Liver (tissue), 9 donors: ENCODE results near the gene MBD6. TPM values are rescaled to one million over a fixed set of nuclear protein-coding genes. Genes with fewer than 3 reads are reported as not detected.
"Not testable (repeated sequence)": the region's sequence is repeated elsewhere in the genome, so short reads cannot be mapped to it uniquely, and the experiment has no call there.

Experiments used
- DNase-seq: peaks from one replicate; pipeline ENCODE4 v3.0.0-alpha.2; 2017; ENCODE audit warnings: low spot score
- H3K27ac ChIP-seq, 2 donors: one replicate each; pipeline ENCODE4 v1.7.0; 2013; ENCODE audit warnings: inconsistent platforms in 2 of 2, low read length in 2 of 2, control low read depth in 1 of 2, low read depth in 1 of 2, mild to moderate bottlenecking in 1 of 2
- H3K27me3 ChIP-seq, 4 donors: one replicate each; pipeline versions ENCODE4 v1.6.1 to v1.7.0; 2013; ENCODE audit warnings: low read length in 3 of 4, inconsistent platforms in 1 of 4, mild to moderate bottlenecking in 1 of 4, moderate library complexity in 1 of 4; ENCODE audit not compliant: control insufficient read depth in 4 of 4, insufficient read depth in 4 of 4
- H3K36me3 ChIP-seq, 4 donors: one replicate each; pipeline versions ENCODE4 v1.6.1 to v1.7.0; 2013; ENCODE audit warnings: low read length in 3 of 4, mild to moderate bottlenecking in 3 of 4, low read depth in 1 of 4, moderate library complexity in 1 of 4; ENCODE audit not compliant: control insufficient read depth in 4 of 4, insufficient read depth in 3 of 4
- H3K4me1 ChIP-seq, 4 donors: one replicate each; pipeline versions ENCODE4 v1.6.1 to v1.7.0; 2013; ENCODE audit warnings: low read length in 3 of 4, mild to moderate bottlenecking in 3 of 4, moderate library complexity in 1 of 4; ENCODE audit not compliant: control insufficient read depth in 4 of 4, insufficient read depth in 4 of 4
- H3K4me3 ChIP-seq, 3 donors: one replicate each; pipeline versions ENCODE4 v1.6.1 to v1.7.0; 2013; ENCODE audit warnings: low read length in 3 of 3, control low read depth in 1 of 3, low read depth in 1 of 3, mild to moderate bottlenecking in 1 of 3
- H3K9ac ChIP-seq, 2 donors: one replicate each; pipeline ENCODE4 v1.7.0; 2013; ENCODE audit warnings: low read length in 2 of 2, mild to moderate bottlenecking in 2 of 2, moderate library complexity in 2 of 2, control low read depth in 1 of 2, low read depth in 1 of 2
- H3K9me3 ChIP-seq, 4 donors: one replicate each; pipeline versions ENCODE4 v1.6.1 to v1.7.0; 2013; ENCODE audit warnings: low read length in 3 of 4; ENCODE audit not compliant: control insufficient read depth in 4 of 4
- FOXA2 ChIP-seq: IDR thresholded peaks from 2 replicates; pipeline ENCODE4 v1.6.1; 2016; ENCODE audit warnings: antibody characterized with exemption
- HNF4A ChIP-seq, 2 donors: conservative IDR thresholded peaks; 2 replicates each; pipeline ENCODE4 v1.6.1; 2016; ENCODE audit warnings: antibody characterized with exemption in 2 of 2, mild to moderate bottlenecking in 2 of 2
- JUND ChIP-seq, 2 donors: IDR thresholded peaks; 2 replicates each; pipeline ENCODE4 v1.6.1; 2016; ENCODE audit warnings: antibody characterized with exemption in 2 of 2
- NR2F2 ChIP-seq: IDR thresholded peaks from 2 replicates; pipeline ENCODE4 v1.6.1; 2016; ENCODE audit warnings: antibody characterized with exemption
- RAD21 ChIP-seq, 2 donors: IDR thresholded peaks; 2 replicates each; pipeline ENCODE4 v1.6.1; 2016; ENCODE audit warnings: antibody characterized with exemption in 2 of 2, mild to moderate bottlenecking in 2 of 2
- TAF1 ChIP-seq: conservative IDR thresholded peaks from 2 replicates; pipeline ENCODE4 v1.6.1; 2016; ENCODE audit warnings: antibody characterized with exemption, mild to moderate bottlenecking
- YY1 ChIP-seq: IDR thresholded peaks from 2 replicates; pipeline ENCODE4 v1.6.1; 2016; ENCODE audit warnings: antibody characterized with exemption, mild to moderate bottlenecking
- WGBS: extraction: QIAGEN DNeasy Blood & Tissue Kit; methylation state at CpG from one replicate; pipeline ENCODE4 v1.1.7; 2013; 5-methylcytosine and 5-hydroxymethylcytosine counted together
- polyA plus RNA-seq, 2 donors: library from polyadenylated mRNA; stranded (reverse) in 1 of 2; unstranded in 1 of 2; fragments of 200-250 nt in 1 of 2; fragments of >200 nt in 1 of 2; fragmentation: Nextera tagmentation in 1 of 2; extraction: Ambion mirVana in 1 of 2; gene quantifications; one replicate each; pipeline versions ENCODE4 v1.2.1 to v1.2.3, GENCODE V29; 2013 to 2015
- total RNA-seq, 2 donors: library from RNA; depleted of rRNA; stranded (reverse); fragments of >200 nt; gene quantifications; one replicate each; pipeline ENCODE4 v1.2.3, GENCODE V29; 2014
- TF ChIP-seq, protein P1 (sequence below): IDR thresholded peaks from 2 replicates; pipeline ENCODE4 v1.6.1; 2016; ENCODE audit warnings: antibody characterized with exemption, mild to moderate bottlenecking
- donor health status: healthy.
- donor health status: healthy.
- donor health status: healthy.
- donor health status: healthy.
- donor health status: healthy.

Gene MBD6
- total and polyA plus RNA-seq, 4 donors: 9.9 to 20.2 (median 14.9) TPM

DNA sequence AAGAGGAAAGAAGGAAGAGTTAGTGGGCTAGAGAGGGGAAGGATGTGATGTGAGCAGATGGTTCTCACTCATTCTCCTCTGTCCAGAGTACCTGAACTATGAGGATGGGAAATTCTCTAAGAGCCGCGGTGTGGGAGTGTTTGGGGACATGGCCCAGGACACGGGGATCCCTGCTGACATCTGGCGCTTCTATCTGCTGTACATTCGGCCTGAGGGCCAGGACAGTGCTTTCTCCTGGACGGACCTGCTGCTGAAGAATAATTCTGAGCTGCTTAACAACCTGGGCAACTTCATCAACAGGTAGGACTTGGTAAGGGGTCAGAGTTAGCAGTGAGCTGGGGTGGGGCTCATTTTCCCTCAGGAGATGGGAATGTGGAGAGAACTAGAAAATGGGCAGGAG is 10.0 kb upstream of the MBD6 start (continued):
- TF ChIP-seq, protein P1, sequence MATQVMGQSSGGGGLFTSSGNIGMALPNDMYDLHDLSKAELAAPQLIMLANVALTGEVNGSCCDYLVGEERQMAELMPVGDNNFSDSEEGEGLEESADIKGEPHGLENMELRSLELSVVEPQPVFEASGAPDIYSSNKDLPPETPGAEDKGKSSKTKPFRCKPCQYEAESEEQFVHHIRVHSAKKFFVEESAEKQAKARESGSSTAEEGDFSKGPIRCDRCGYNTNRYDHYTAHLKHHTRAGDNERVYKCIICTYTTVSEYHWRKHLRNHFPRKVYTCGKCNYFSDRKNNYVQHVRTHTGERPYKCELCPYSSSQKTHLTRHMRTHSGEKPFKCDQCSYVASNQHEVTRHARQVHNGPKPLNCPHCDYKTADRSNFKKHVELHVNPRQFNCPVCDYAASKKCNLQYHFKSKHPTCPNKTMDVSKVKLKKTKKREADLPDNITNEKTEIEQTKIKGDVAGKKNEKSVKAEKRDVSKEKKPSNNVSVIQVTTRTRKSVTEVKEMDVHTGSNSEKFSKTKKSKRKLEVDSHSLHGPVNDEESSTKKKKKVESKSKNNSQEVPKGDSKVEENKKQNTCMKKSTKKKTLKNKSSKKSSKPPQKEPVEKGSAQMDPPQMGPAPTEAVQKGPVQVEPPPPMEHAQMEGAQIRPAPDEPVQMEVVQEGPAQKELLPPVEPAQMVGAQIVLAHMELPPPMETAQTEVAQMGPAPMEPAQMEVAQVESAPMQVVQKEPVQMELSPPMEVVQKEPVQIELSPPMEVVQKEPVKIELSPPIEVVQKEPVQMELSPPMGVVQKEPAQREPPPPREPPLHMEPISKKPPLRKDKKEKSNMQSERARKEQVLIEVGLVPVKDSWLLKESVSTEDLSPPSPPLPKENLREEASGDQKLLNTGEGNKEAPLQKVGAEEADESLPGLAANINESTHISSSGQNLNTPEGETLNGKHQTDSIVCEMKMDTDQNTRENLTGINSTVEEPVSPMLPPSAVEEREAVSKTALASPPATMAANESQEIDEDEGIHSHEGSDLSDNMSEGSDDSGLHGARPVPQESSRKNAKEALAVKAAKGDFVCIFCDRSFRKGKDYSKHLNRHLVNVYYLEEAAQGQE: no peak
- no peak for TF ChIP-seq TAF1
- no peak for TF ChIP-seq RAD21 (IDR thresholded peaks at IDR 0.05)

DNA sequence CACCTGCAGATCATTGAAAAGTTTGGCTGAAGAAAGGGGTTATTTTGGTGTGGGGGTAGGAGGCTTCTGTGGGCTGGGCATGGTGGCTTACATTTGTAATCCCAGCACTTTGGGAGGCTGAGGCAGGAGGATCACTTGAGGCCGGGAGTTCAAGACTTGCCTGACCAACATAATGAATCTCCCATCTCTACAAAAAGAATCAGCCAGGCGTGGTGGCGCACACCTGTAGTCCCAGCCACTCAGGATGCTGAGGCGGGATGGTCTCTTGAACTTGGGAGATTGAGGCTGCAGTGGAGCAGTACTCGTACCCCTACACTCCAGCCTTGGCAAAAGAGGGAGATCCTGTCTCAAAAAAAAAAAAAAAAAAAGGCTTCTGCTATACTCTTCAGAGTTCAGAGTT is 9.4 kb upstream of the MBD6 start:
- H3K27ac ChIP-seq: no peak overlapping the region
- H3K4me1 ChIP-seq: peaks cover 1 to 9% (median 3%) of the 10 kb centered on the region in 4 donors
- H3K36me3 ChIP-seq: peaks cover 5 to 60% (median 49%) of the 10 kb centered on the region in 4 donors
- WGBS: 97% methylated on average over 5 of the region's 5 CpGs
- H3K27me3 ChIP-seq: no peaks in the 10 kb centered on the region
- TF ChIP-seq FOXA2: no peak
- TF ChIP-seq YY1: no peak
- no peak for TF ChIP-seq NR2F2
- TF ChIP-seq JUND (IDR thresholded peaks at IDR 0.05): no peak
- H3K4me3 ChIP-seq: no peak overlapping the region
- no peaks in the 10 kb centered on the region for H3K9me3 ChIP-seq
- no peak overlapping the region for H3K9ac ChIP-seq
- no peak for DNase-seq

DNA sequence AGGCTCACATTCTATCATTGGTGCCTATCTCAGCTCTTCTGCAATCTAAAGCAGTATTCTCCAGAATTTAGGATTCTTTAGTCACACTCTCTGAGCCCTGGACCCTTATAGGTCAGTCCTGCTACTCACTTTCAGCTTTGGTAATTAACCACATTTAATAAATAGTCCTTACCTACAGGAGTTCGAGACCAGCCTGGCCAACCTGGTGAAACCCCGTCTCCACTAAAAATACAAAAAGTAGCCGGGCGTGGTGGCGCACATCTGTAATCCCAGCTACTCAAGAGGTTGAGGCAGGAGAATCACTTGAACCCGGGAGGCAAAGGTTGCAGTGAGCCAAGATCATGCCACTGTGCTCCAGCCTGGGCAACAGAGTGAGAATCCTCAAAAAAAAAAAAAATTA is 8.9 kb upstream of the MBD6 start:
- Histone ChIP-seq H3K4me1 (peaks cover 1 to 13% (median 7%) of the 10 kb centered on the region in 4 donors), H3K36me3 (peaks cover 5 to 60% (median 49%) of the 10 kb centered on the region in 4 donors)
- not testable (repeated sequence) for H3K27ac ChIP-seq, H3K4me3 ChIP-seq, H3K27me3 ChIP-seq, H3K9ac ChIP-seq, H3K9me3 ChIP-seq, DNase-seq
- 95% methylated on average over 6 of the region's 6 CpGs for WGBS

DNA sequence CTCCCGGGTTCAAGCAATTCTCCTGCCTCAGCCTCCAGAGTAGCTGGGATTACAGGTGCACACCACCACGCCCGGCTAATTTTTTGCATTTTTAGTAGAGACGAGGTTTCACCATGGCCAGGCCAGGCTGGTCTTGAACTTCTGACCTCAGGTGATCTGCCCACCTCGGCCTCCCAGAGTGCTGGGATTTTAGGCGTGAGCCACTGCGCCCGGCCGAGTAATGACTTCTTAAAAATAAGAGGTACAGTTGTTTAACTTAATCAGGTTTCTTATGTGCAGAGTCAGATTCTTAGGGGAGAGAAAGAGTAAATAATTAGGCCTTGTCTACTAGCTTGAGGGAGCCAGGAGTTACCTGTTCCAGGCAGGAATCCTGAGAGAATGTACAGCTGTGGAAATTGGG is 8.4 kb upstream of the MBD6 start:
- H3K36me3 ChIP-seq: peaks cover 5 to 60% (median 49%) of the 10 kb centered on the region in 4 donors
- H3K4me3 ChIP-seq, H3K27ac ChIP-seq, DNase-seq, H3K9ac ChIP-seq, H3K27me3 ChIP-seq, H3K9me3 ChIP-seq: not testable (repeated sequence)
- WGBS: 95% methylated on average over 9 of the region's 9 CpGs
- H3K4me1 ChIP-seq: peaks cover 1 to 19% (median 11%) of the 10 kb centered on the region in 4 donors

DNA sequence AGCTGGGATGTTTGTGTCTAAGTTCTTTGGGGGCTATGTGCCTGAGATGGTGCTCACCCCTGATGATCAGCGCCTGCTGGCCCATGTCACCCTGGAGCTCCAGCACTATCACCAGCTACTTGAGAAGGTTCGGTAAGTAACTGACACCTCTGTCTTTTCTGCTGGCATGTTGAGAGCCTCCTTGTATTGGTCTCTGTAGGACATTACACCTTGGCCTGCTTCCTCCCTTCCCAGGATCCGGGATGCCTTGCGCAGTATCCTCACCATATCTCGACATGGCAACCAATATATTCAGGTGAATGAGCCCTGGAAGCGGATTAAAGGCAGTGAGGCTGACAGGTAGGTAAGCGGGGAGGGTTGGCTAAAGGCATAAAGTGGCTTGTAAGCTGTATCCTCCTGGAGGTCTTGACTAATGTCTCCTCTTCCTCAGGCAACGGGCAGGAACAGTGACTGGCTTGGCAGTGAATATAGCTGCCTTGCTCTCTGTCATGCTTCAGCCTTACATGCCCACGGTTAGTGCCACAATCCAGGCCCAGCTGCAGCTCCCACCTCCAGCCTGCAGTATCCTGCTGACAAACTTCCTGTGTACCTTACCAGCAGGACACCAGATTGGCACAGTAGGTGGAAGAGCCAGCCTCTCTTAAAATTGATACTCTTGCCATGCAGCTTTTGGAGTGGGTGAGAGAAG is 7.8 kb upstream of the MBD6 start:
- Histone ChIP-seq H3K27ac (no peak overlapping the region), H3K4me1 (peaks cover 1 to 23% (median 13%) of the 10 kb centered on the region in 4 donors), H3K9me3 (no peaks in the 10 kb centered on the region), H3K27me3 (no peaks in the 10 kb centered on the region), H3K36me3 (peaks cover 5 to 58% (median 49%) of the 10 kb centered on the region in 4 donors), H3K4me3 (no peak overlapping the region), H3K9ac (no peak overlapping the region)
- no peak for DNase-seq
- no peak for TF ChIP-seq HNF4A (conservative IDR thresholded peaks at IDR 0.05)
- TF ChIP-seq, protein P1: no peak
- 91% methylated on average over 9 of the region's 9 CpGs for WGBS
